ENCODE data around the gene PHF2.

The PHF2 gene

DNA sequence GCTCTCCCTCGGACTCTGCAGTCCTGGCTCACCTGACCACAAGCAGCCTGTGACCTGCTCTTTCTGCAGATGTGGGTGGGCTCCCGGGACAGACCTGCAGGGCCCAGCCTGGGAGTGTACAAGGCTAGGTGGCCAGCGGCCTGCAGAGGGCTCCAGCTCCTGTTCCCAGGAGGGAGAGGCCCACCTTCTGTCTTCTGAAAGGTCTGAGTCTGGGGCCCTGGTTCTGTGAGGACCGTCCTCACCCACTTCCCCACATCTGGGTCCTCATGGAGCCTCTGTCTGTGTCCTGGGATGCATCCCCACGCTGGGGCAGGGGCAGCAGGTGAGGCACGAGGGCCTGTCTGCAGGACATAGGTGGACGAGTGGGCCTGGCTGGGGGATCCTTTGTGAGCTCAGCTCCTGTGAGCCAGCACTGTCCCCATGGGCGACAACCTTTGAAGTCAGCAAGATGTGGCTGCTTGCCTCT is 43.7 kb downstream of the PHF2 start:
- no peak for DNase-seq (ENCODE audit: low spot score)
- TF ChIP-seq, protein P1, sequence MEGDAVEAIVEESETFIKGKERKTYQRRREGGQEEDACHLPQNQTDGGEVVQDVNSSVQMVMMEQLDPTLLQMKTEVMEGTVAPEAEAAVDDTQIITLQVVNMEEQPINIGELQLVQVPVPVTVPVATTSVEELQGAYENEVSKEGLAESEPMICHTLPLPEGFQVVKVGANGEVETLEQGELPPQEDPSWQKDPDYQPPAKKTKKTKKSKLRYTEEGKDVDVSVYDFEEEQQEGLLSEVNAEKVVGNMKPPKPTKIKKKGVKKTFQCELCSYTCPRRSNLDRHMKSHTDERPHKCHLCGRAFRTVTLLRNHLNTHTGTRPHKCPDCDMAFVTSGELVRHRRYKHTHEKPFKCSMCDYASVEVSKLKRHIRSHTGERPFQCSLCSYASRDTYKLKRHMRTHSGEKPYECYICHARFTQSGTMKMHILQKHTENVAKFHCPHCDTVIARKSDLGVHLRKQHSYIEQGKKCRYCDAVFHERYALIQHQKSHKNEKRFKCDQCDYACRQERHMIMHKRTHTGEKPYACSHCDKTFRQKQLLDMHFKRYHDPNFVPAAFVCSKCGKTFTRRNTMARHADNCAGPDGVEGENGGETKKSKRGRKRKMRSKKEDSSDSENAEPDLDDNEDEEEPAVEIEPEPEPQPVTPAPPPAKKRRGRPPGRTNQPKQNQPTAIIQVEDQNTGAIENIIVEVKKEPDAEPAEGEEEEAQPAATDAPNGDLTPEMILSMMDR (IDR thresholded peaks at IDR 0.05; ENCODE audit: extremely low read depth, insufficient read depth, missing control alignments), result no peak
- in situ Hi-C loops (cut with MboI; ENCODE audit: low pct_unique_long_range_greater_than_20kb, low sequenced_read_pairs, unreplicated experiment), result no loop called here

DNA sequence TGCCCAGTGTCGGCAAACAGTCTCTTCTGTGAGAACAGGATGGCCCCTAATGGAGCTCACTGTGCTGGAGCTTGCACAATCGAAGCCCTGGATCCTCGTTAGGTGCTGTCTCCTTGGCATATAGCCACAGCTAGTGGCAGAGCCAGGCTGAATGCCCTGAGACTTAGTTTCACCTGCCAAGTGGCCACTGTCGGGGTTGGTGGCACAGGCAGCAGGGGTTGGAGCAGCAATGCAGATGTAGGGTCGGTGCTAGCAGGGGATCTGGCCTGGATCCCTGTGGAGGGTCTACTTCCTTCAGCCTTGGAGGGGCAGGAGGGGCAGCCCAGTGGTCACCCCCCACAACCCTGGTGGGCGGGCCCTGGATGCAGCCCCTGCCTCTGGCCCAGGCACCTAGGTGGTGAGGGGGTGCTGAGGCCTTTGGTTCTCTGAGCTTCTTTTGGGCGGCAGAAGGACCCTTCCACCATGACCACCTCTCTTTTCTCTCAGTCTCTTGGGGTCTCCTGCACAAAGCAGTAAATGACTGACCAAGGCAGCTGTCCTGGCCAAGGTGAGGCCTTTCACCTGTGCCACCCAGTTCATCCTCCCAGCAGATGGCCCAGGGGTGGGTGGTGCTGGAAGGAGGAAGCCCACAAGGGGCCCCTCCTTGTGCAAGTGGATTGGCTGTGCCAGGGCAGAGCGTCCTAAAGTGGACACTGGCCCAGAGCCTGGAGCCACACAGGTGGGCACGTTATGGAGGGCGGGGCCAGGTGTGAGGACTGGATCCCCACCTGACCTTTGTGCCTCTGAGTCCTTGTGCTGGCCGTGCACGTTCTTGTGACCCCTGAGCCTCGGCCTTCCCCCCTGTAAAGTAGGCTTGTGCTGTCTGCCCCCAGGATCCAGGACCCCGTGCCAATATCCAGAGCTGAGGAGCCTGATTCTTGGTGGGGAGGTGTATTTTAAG is 44.8 kb downstream of the PHF2 start:
- TF ChIP-seq, protein P1 (IDR thresholded peaks at IDR 0.05; ENCODE audit: extremely low read depth, insufficient read depth, missing control alignments), result no peak
- no peak for DNase-seq (ENCODE audit: low spot score)
- in situ Hi-C loops (cut with MboI; ENCODE audit: low pct_unique_long_range_greater_than_20kb, low sequenced_read_pairs, unreplicated experiment), result no loop called here

DNA sequence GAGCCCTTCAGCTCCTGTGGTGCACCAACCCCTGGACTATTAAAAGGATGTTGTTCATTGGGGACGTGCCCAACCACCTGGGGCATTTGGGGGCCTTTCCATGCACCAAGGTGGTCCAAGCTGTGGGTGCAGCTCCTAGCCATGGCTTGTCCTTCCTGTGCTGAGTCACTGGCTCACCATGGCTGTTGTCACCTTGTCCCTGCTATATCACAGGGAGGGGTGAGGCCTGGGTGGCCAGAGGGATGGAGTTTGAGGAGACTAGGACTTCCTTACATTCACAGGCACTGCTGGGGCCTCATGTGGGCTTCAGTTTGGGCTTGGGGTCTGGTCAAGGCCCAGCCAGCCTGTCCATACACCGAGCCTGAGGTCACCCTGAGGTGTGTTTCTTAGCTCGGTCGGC is 45.5 kb downstream of the PHF2 start:
- TF ChIP-seq, protein P1 (IDR thresholded peaks at IDR 0.05; ENCODE audit: extremely low read depth, insufficient read depth, missing control alignments), result no peak
- DNase-seq (ENCODE audit: low spot score), result no peak
- in situ Hi-C loops (cut with MboI; ENCODE audit: low pct_unique_long_range_greater_than_20kb, low sequenced_read_pairs, unreplicated experiment), result no loop called here

DNA sequence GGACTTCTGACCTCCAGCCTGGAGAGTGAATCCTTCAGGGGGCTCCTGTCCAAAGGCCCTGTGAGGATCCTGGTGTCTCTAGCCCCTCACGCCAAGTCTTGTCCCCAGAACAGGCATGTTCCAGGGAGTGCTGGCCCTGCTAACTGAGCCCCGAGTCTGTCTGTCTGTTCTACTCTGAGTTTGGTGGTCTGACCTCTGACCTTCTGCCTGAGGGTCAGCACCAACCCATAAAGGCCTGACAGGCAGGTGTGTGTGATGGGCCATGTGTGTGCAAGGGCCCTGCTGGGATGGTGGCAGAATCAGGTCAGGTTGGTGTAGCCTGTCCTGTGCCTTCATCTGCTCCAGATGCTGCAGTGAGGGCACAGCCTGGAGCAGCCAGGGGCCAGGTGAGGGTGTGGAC is 46.3 kb downstream of the PHF2 start:
- TF ChIP-seq, protein P1 (IDR thresholded peaks at IDR 0.05; ENCODE audit: extremely low read depth, insufficient read depth, missing control alignments), result no peak
- in situ Hi-C loops (cut with MboI; ENCODE audit: low pct_unique_long_range_greater_than_20kb, low sequenced_read_pairs, unreplicated experiment), result no loop called here
- no peak for DNase-seq (ENCODE audit: low spot score)

DNA sequence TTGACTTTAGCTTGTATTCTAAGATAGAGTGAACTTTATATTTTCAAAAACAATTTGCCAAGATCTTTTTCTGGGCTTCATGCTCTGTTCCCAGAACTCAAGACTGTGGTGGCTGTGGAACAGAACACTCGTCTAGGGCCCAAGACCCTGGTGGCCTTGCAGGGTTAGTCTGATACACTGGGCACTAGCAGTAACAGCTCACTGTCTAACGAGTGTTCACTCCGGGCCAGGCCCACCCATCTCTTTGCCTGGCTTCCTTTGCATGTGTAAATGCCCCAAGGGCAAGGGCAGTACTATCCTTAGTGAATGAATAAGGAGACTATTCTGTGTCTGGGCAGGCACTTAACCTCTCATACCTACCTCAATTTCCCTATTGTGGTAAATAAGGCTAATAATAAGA is 47.4 kb downstream of the PHF2 start:
- TF ChIP-seq, protein P1 (IDR thresholded peaks at IDR 0.05; ENCODE audit: extremely low read depth, insufficient read depth, missing control alignments), result no peak
- in situ Hi-C loops (cut with MboI; ENCODE audit: low pct_unique_long_range_greater_than_20kb, low sequenced_read_pairs, unreplicated experiment), result no loop called here
- DNase-seq (ENCODE audit: low spot score), result no peak

DNA sequence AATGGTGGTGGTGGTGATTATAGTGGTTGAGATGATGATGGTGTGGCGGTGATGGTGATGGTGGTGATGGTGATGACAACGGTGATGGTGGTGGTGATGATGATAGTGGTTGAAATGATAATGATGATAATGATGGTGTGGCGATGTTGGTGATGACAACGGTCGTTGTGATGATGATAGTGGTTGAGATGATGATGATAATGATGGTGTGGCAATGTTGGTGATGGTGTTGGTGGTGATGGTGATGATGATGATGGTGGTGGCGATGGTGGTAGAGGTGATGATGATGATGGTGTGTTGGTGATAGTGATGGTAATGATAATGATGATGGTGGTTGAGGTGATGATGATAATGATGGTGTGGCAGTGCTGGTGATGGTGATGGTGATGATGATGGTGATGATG is 48.0 kb downstream of the PHF2 start:
- in situ Hi-C loops (cut with MboI; ENCODE audit: low pct_unique_long_range_greater_than_20kb, low sequenced_read_pairs, unreplicated experiment), result no loop called here
- TF ChIP-seq, protein P1 (IDR thresholded peaks at IDR 0.05; ENCODE audit: extremely low read depth, insufficient read depth, missing control alignments), result no peak
- no peak for DNase-seq (ENCODE audit: low spot score)
